ENCODE measurements around the gene RNPS1.

Gene RNPS1, protein sequence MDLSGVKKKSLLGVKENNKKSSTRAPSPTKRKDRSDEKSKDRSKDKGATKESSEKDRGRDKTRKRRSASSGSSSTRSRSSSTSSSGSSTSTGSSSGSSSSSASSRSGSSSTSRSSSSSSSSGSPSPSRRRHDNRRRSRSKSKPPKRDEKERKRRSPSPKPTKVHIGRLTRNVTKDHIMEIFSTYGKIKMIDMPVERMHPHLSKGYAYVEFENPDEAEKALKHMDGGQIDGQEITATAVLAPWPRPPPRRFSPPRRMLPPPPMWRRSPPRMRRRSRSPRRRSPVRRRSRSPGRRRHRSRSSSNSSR

DNA sequence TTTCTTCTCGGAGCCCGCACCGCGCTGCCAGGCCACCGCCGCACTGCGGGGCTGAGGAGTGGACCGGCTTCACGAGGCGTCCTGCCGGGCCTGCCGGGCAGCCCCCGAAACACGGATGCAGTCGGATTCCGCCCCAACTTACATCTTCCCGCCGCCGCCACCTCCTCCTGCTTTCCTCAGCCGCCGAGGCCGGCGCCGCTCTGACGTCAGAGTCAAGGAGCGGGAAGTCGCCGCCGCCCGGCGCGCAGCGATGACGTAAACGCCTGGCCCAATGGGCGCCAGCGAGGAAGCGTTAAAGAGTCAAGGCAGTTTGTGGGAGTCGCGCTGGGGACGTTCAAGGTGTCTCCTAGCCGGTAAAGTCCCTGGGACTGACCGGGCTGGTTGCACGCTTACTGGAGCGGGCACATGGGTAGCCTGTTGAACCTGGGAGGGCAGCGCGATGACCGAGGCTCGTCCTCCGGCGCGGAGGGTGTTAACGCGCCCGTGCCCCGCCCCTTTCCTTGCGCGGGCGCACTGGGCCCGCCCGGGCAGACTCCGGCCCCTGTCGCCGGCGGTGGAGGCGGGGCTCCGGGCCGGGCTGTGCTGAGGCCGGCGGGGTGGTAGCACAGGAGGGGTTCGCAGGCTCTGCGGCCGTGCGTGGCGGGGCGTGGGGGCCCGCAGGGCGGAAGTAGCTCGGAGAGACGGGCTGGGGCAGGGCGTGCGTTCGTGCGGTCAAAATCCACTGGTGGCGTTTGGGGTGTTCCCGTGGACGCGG lies at the start of gene RNPS1:
TSS of gene RNPS1 (minus strand) at position 214 of the 754 bp plus-strand sequence. CDS start 3,483 bp downstream, outside the sequence.
- DNase-seq (ENCODE audit: low read depth in 2 of 2) = peak; percentile 89 to 95

DNA sequence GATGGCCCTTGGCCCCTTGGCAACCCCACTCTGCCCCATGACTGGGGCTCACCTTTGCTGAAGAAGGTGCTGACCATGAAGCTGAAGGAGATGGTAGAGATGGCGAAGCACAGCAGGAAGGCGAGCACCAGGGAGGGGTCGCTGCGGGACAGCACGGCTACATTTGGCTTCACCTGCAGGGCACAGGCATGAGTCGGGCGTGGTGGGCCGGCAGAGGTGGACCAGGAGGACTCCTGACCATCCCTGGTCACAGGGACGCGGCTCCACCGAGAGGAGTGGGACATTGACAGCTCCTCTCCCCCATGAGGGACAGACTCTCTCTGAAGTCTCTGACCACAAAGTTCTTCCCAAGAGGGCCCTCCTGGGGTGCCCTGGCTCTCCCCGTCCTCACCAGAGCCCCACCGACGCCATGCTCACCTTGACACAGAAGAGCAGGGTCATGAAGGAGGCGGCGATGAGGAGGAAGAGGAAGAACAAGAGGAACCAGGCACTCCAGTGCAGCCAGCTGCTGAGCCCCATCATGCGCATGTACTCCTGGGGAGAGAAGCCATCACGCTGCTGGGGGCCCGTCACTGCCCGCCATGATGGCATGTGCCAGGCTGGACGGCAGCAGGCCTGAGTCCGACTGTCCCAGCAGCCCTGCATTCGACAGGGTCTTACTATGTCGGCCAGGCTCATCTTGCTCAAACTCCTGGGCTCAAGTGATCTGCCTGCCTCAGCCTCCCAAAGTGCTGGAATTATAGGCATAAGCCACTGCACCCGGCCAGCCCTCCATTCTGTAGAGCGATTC lies 49.5 kb upstream of the RNPS1 start:
- no peak for DNase-seq (ENCODE audit: low read depth in 2 of 2)

DNA sequence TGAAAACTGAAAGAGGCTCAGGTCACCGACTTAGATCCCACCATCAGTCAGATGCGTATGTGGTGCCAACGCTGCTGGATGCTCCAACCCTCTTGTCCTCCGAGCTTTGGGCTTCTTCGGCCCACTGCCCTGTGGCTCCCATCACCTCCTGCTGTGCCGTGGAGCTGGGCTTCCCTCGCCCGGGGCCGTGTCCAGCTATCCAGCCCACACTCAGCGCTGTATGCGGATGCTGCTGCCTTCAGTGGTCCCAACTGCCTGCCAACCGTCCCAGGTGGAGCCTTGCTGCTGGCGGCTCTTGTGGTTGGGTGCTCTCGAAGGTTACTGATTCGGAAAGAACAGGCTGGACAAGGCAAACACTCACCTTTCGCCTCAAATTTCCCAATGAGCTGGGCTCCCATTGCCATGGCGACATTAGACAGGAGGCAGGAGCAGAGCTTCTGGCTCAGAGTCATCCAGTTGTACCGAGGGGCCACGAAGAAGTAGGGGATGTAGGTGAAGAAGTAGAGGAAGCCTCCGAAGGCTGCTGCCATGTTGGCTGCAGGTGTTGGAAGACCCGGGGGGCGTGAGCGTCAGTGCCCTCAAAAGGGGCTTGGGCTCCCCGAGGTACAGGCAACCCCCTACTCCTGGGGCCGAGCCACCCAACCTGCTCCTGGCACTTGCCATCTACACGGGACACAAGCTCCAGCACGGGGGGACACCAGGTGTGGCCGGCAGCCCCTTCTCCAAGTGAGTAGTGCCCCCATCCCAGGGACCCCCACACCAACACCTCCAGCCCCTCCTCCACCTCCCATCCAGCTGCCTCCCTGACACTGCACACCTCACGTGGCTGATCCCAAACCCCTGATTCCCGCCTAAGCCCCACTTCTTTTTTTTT lies 40.4 kb upstream of the RNPS1 start:
- no peak for DNase-seq (ENCODE audit: low read depth in 2 of 2)

DNA sequence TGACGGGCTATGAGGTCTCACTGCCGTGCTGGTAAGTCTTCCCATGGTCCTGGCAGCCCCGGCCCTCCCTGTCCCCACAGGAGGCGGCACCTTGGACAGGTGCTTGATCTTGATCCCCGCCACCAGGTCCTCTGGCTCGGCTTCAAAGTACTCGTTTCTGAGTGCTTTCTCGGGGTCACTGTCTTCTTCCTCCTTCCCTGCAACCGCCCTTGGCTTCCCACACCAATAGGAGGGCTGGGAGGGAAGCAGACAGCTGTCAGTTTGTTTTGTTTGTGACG lies 31.9 kb upstream of the RNPS1 start:
- DNase-seq (ENCODE audit: low read depth in 2 of 2) = no peak

DNA sequence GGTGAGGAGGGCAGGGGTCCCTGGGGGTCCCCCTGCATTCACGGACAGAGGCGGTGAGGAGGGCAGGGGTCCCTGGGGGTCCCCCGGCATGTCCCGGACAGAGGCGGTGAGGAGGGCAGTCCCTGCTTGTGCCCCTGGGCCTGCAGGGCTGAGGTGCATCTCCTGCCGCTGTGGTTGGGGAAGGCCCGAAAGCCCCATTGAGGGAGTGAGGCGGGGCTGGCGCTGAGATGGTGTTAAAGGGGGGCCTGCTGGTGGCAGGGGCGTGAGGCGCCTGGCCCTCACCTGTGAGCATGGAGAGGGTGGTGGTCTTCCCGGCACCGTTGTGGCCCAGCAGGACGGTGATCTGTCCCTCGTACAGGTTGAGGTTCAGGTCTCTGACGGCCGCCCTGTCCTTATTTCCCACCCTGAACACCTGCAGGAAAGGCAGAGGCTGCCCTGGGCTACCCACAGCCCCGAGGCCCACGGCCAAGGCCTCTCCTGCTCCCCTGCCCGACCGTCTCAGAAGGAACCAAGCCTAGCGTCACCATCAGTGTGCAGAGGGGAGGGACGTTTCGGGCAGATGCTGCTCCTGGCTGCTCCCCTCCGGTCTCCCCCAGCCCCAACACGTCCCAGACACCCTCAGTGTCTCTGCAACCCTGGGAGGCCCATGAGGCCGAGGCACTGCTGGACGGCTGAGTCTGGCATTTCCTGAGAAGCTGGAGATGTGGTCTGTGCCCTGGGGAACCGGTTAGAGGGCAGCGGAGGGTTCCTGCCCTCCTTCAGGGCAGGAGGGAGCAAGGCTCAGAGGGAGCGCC lies 31.4 kb upstream of the RNPS1 start:
- no peak for DNase-seq (ENCODE audit: low read depth in 2 of 2)

DNA sequence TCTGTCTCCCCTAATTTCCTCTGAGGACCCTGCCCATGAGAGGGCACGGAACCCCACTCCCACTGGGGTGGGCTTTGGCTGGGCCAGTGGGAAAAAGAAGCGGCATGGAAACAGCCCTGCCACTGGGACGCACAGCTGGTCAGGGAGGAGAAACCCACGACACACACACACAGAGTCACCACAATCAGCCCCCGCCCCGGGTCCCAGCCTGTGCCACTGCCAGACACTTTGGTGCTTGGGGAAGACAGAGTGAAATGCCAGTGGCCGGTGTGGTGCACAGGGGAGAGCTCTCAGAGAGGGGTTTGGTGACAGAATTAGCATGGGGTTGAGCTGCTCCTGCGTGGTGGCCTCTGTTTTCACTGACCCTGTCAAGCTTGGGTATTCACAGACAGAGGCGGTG lies 30.7 kb upstream of the RNPS1 start:
- no peak for DNase-seq (ENCODE audit: low read depth in 2 of 2)

DNA sequence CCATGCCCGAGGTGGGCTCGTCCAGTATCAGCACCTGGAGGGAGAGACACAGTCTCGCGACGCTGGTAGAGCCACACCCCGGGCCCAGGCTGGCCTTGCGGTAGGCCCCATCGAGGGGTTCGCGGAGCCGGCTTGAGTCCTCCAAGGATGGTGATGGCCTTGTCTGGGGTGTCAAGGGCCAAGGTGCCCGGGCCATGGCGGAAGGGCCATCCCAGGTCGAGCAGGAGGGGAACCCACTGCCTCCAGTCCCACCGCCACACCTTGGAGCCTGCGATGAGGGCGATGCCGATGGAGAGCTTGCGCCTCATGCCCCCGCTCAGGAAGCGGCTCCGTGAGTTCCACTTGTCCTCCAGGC lies 29.6 kb upstream of the RNPS1 start:
- no peak for DNase-seq (ENCODE audit: low read depth in 2 of 2)

DNA sequence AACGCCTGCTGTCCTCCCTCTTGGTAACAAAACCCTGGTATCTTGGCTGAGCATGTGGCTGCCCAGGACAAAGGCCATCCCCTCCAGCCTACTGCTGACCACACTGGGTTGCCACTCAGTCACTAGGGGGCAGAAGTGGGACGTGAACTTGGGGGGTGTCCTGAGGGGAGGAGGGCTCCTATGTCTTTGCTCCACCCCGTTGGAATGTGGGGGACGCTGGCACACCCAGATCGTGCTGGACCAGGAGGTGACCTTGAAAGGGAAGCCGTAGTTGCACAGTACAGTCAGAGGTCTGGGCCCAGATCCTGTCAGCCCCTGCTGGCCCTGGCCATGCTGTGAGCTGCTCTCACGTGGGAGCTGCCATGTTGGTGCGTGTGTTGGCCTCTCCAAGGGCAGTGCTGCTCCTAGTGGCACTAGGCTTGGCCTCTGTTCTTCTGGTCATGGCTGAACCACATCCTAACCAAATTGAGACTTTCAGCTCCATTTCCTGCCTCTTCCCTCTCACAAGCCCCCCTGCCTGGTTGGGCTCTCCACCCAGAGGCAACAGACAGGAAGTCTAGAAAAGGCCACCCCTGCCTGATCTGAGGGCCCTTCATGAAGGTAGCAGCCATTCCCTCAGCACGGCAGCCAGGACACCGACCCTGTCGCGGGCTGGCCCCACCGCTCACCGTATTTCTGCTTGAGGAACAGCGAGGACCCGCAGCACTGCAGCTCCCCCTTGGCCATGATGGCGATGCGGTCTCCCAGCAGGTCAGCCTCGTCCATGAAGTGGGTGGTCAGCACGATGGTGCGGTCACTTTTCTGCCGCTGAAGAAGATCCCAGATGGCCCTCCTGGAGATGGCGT lies 29.0 kb upstream of the RNPS1 start:
- peak in 1 of 2 donors; percentile 5 for DNase-seq (ENCODE audit: low read depth in 2 of 2)

DNA sequence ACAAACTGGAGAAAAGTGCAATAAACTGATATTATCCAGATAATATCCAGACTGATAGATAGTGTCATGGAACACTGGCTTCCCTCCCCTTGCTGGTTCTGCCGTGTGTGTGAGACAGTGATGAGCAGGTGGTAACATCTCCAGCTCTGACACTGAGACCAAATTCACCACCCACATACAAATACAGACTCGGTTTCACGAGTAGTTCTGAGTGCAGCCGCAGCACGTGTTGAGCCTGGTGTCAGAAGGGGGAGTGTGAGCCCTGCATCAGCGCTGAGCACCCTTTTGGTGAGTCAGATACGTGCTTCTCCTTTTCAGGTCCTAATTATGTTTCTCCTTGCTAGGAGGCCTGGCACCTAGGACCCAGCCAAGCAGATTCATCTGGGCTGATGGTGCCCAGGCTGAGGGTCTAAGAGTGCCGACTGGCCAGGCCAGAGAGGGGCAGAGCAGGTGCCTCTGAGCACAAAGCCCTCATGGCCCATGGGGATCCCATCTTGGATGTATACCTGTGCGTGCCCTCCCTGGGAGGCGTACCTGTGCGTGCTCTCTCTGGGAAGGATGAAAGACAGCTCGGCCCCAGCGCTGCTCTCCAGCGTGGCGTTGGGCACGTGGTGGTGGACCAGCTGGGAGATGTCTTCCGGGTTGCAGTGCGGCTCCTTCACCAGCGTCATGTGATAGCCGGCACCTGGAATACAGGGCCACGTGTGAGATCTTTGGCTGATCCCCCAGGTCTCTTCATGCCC lies 27.3 kb upstream of the RNPS1 start:
- no peak for DNase-seq (ENCODE audit: low read depth in 2 of 2)

DNA sequence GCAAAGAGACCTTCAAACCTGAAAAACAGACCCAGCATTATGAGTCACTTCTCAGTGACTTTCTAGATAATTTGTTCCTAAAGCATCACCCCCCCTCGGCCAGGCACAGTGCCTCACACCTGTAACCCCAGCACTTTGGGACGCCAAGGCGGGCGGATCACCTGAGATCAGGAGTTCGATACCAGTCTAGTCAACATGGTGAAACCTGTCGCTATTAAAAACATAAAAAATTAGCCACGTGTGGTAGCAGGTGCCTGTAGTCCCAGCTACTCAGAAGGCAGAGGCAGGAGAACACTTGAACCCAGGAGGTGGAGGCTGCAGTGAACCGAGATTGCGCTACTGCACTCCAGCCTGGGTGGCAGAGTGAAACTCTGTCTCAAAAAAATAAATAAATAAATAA lies 24.3 kb upstream of the RNPS1 start:
- DNase-seq (ENCODE audit: low read depth in 2 of 2) = no peak

DNA sequence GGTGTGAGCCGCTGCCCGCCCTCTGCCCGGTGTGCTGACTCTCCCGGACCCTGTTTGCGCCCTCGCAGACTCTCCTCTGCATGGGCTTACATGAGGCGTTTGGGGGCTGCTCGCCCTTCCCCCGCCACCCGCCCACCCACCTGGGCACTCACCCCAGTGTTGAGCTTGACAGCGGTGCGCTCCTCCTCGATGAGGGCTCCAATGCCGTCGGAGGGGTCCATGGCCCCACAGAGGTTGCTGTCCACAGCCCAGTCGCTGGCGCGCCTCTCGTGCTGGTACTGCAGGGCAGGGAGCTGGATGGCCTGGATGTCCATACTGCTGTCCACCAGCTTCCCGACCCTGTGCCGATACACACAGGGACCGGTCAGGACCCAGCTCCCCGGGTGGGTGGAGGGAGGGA lies 21.4 kb upstream of the RNPS1 start:
- no peak for DNase-seq (ENCODE audit: low read depth in 2 of 2)

DNA sequence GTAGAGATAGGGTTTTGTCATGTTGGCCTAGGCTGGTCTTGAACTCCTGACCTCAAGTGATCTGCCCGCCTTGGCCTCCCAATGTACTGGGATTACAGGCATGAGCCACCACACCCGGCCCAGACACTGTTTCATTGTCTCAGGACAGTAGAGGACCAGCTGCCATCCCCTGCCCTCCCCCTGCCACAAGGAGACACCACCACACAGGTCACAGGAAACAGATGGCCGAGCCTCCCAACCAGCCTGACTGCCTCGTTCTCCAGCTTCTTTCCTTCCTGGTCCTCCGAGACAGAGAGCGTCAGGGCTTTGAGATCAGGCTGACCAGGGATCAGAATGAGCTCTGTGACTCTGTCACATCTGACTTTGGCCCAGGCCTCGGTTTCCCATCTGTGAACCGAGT lies 20.8 kb upstream of the RNPS1 start:
- no peak for DNase-seq (ENCODE audit: low read depth in 2 of 2)

DNA sequence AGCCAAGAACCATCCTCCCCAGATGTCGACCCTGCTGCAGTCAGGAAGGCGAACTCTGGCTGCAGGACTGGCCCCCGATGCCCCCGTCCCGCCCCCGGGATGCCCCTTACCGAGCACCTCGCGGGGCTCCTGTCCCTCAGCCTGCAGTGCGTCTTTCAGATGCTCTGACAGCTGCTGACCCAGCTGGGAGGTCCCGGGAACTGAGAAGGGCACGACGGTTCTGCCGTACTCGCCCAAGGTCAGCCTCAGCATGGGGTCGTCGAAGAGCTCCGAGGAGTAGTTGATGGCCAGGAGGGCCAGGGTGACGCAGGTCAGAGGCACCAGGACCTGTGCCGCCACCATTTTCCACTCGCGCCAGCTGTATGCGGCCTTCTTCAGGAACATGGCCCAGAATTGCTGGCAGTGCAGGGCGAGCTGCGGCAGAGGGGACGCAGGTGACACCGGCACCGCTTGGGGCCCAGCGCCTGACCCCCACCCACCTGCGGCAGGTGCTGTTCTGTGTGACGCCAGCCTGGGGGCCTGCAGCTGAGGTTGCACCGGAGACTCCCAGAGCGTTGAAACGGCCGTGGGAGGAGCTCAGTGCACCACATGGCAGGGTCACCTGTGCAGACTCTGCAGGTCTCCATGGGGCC lies 20.1 kb upstream of the RNPS1 start:
- DNase-seq (ENCODE audit: low read depth in 2 of 2) = no peak

DNA sequence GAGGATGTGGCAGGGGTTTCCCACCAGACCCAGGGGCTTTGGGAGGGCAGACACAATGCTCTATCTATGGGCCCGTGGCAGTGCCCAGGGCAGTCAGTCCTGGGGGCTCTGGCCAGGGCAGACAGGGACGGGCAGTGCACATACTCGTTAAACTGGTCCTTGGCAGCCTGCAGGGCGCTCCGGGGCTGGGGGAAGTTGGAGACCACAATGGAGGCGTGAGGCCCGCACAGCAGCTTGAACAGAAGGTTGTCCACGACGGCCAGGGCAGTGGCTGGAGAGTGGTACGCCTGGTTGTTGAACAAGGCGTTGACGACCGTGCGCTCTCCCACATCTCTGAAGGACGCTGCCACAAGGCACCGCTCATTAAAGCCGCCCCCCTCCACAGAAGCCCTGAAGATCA lies 18.6 kb upstream of the RNPS1 start:
- no peak for DNase-seq (ENCODE audit: low read depth in 2 of 2)

DNA sequence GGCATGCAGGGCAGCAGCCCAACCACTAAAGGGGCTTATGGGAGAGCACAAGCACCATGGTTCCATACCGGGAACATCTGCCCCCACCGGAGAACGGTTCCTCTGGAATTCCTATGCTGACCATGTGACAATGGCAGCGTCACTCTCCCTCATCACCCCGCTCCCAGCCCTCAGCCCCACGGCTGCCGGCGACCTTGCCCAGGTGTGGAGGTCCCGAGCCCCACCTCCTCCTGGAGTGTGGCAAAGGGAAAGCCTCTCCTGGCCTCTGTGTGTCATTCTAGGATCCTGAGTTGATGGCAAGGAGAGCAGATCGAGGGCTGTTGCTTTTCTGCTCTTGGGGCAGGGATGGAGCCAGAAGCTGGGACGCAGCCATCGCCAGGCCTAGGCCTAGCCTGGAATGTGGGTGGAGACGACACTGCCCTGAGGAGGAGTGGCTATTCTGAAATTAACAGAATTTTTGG lies 17.8 kb upstream of the RNPS1 start:
- DNase-seq (ENCODE audit: low read depth in 2 of 2) = no peak

DNA sequence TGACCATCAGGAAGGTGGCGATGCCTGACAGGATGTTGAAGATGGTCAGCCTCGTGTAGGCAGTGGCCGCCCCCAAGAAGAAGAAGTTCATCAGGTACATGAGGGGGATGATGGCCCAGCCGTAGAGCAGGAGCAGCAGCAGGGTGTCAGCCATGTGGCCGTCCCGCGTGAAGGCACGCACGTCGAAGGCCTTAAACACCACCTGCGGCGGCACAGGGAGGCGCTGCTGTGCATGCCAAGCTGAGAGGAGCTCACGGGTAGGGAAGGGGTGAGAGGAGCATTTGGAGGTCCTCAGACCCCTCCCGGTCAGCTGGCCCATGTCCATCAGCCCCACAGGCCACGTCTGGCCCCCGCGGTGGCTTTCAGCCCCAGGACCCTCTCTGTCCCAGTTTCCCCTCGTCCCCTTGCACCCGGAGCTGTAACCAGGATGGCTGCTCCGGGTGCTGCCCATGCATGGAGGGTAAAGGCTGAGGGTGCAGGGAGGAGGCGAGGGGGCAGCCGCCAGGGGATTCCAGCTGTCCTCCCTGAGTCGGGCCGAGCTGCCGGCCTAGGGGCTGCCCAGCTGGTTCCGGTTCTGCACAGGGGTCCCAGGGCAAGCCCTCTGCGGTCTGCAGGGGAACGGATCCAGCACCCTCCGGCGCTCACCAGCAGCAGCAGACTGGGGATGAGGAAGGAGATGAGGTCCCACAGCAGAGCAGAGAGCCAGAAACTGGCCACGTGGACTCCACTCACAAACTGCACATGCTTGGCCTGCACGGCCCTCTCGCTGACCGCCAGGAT lies 17.1 kb upstream of the RNPS1 start:
- no peak for DNase-seq (ENCODE audit: low read depth in 2 of 2)

DNA sequence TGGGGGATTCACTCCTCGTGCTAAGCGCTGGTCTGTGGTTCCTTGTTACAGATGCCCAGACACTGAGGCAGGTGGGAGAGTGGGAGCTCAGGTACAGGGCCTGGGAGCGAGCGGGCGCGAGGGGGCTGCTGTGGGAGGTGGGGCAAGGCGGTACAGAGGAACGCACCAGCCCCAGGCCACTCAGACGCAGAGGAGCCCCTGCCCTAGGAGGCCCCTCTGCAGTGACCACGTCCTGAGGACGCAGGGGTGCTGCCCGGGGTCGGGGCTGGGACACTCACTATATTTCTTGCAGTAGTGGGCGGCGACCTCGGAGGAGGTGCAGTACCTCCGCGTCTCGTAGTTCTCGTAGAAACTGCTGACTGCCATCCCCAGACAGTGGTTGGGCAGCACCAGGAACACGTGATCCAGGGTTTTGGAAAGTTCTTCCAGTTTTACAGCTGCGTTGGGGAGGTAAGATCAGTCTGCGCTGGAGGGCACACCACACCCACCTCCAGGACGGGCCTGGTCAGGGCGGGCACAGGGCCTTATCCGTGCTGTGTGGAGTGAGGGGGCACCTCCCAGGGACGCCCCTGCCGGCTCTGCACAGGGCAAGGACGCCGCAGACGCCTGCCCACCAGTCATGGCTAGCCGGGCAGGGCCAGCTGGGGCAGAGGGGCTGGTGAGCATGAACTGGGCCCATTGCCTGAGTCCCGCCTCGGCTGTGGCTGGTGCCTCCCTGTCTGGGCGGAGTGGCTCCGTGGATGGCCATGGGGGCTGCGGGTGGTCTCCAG lies 16.3 kb upstream of the RNPS1 start:
- no peak for DNase-seq (ENCODE audit: low read depth in 2 of 2)

Measured in activated CD4-positive, alpha-beta T cell treated with anti-CD3 and anti-CD28 coated beads for 24 hours (primary cell).